A549 (cell line): ENCODE data around the gene ADAMTSL3.

ENCODE experiments used
- CEBPB ChIP-seq, 2 experiments: fragments of >200 bp in 1 of 2; sonication (Bioruptor Twin) in 1 of 2; formaldehyde crosslinking in 1 of 2; IDR thresholded peaks; 2 replicates each; pipeline ENCODE4 v1.6.1; 2012 to 2016
- TF ChIP-seq, protein P1 (sequence below): fragments of 450-650 bp; IDR thresholded peaks from 2 replicates; pipeline ENCODE4 v1.6.1; 2014; ENCODE audit warnings: antibody characterized with exemption
- TF ChIP-seq, protein P2 (sequence below): fragments of >200 bp; sonication (Bioruptor Twin); formaldehyde crosslinking; IDR thresholded peaks from 3 replicates; pipeline ENCODE4 v1.5.1; 2016

DNA sequence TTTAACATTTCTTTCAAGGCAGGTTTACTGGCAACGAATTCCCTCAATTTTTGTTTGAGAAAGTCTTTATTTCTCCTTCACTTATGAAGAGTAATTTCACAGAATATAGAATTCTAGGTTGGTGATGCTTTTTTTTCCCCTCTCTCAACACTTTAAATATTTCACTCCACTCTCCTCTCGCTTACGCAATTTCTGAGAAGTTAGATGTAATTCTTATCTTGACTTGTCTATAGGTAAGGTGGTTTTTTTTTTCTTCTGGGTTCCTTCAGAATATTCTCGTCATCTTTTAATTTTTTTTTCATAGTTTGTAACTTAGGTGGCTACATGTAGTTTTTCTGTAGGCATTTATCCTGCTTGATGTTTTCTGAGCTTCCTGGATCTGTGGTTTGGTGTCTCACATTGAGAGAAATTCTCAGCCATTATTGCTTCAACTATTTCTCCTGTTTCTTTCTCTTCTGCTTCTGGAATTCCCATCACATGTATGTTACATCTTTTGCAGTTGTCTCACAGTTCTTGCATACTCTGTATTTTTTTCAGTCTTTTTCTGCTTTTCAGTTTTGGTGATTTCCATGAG lies 392.2 kb downstream of the ADAMTSL3 start:
- peak in 1 of 2 experiments; percentile 45; a peak in 2 of 4 replicates for TF ChIP-seq CEBPB (IDR thresholded peaks at IDR 0.05)
- TF ChIP-seq, protein P1, sequence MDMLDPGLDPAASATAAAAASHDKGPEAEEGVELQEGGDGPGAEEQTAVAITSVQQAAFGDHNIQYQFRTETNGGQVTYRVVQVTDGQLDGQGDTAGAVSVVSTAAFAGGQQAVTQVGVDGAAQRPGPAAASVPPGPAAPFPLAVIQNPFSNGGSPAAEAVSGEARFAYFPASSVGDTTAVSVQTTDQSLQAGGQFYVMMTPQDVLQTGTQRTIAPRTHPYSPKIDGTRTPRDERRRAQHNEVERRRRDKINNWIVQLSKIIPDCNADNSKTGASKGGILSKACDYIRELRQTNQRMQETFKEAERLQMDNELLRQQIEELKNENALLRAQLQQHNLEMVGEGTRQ = no peak
- TF ChIP-seq, protein P2, sequence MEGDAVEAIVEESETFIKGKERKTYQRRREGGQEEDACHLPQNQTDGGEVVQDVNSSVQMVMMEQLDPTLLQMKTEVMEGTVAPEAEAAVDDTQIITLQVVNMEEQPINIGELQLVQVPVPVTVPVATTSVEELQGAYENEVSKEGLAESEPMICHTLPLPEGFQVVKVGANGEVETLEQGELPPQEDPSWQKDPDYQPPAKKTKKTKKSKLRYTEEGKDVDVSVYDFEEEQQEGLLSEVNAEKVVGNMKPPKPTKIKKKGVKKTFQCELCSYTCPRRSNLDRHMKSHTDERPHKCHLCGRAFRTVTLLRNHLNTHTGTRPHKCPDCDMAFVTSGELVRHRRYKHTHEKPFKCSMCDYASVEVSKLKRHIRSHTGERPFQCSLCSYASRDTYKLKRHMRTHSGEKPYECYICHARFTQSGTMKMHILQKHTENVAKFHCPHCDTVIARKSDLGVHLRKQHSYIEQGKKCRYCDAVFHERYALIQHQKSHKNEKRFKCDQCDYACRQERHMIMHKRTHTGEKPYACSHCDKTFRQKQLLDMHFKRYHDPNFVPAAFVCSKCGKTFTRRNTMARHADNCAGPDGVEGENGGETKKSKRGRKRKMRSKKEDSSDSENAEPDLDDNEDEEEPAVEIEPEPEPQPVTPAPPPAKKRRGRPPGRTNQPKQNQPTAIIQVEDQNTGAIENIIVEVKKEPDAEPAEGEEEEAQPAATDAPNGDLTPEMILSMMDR = no peak
